ENCODE measurements around the gene KIFC3. TPM values are rescaled to one million over a fixed set of nuclear protein-coding genes. Genes with fewer than 3 reads are reported as not detected.
A peak's percentile ranks its signal among the peaks of the same experiment; 100 is the strongest.

Gene KIFC3
- total and polyA plus RNA-seq, 2 of the 13 experiments (the other 11 are each of a cell fraction or from before 2014, with no cell fraction given): 42.1 to 45.3 TPM

DNA sequence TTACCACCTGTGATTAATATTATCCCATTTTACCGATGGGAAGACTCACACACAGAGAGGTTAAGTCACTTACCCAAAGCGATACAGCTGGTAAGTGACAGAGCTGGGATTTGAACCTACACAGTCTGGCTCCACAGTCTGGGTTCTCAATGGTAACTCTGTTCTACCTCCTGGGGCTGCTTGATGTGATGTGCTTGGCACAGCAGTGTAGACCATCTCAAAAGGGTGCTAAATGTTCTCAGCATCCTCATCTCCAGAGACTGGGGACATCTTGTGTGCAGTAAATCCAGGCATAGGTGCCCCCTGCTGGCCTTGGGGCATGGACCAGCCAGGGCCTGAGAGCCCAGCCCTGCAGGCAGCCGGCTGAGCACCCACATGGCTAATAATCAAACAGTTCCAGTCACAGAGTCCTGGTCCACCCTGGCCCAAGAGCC lies 82.1 kb downstream of the KIFC3 start (continued):
- TF ChIP-seq ATF4 (CRISPR knock-in tag; IDR thresholded peaks at IDR 0.05): no peak
- TF ChIP-seq, protein P1, sequence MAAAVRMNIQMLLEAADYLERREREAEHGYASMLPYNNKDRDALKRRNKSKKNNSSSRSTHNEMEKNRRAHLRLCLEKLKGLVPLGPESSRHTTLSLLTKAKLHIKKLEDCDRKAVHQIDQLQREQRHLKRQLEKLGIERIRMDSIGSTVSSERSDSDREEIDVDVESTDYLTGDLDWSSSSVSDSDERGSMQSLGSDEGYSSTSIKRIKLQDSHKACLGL (CRISPR knock-in tag; IDR thresholded peaks at IDR 0.05): no peak
- no peak for TF ChIP-seq ZNF713 (CRISPR knock-in tag; IDR thresholded peaks at IDR 0.05)
- 0 out of 2 replicates have a peak, but pooled peaks have one; percentile 25 for TF ChIP-seq GABPB1 (CRISPR knock-in tag; IDR thresholded peaks at IDR 0.05)
- no peak for TF ChIP-seq MATR3 (CRISPR knock-in tag; IDR thresholded peaks at IDR 0.05)
- TF ChIP-seq MTA1 (CRISPR knock-in tag; IDR thresholded peaks at IDR 0.05; ENCODE audit: borderline replicate concordance): peak; percentile 35; the same call in 1 of the 2 replicates
- TF ChIP-seq RFXANK (CRISPR knock-in tag; IDR thresholded peaks at IDR 0.05): no peak
- peak; percentile 37; the same call in 1 of the 2 replicates for TF ChIP-seq FOXC1 (CRISPR knock-in tag; IDR thresholded peaks at IDR 0.05; ENCODE audit: borderline replicate concordance)
- 0 out of 2 replicates have a peak, but pooled peaks have one; percentile 28 for TF ChIP-seq ZSCAN9 (CRISPR knock-in tag; IDR thresholded peaks at IDR 0.05; ENCODE audit: borderline replicate concordance)
- TF ChIP-seq ARHGAP35 (CRISPR knock-in tag; IDR thresholded peaks at IDR 0.05; ENCODE audit: borderline replicate concordance): 0 out of 2 replicates have a peak, but pooled peaks have one; percentile 50
- TF ChIP-seq, protein P2, sequence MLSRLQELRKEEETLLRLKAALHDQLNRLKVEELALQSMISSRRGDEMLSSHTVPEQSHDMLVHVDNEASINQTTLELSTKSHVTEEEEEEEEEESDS (CRISPR knock-in tag; IDR thresholded peaks at IDR 0.05; ENCODE audit: borderline replicate concordance): no peak
- 0 out of 2 replicates have a peak, but pooled peaks have one; percentile 64 for TF ChIP-seq ZNF605 (CRISPR knock-in tag; IDR thresholded peaks at IDR 0.05)
- TF ChIP-seq YEATS2 (CRISPR knock-in tag; IDR thresholded peaks at IDR 0.05; ENCODE audit: borderline replicate concordance): peak; percentile 62; the same call in 1 of the 2 replicates
- 0 out of 2 replicates have a peak, but pooled peaks have one; percentile 20 for TF ChIP-seq RXRA (CRISPR knock-in tag; IDR thresholded peaks at IDR 0.05)
- TF ChIP-seq ZBTB38 (CRISPR knock-in tag; IDR thresholded peaks at IDR 0.05): peak; percentile 46; the same call in 1 of the 2 replicates
- no peak for TF ChIP-seq CSRNP1 (CRISPR knock-in tag; IDR thresholded peaks at IDR 0.05)
- peak; percentile 63; the same call in 1 of the 2 replicates for TF ChIP-seq CBX5 (CRISPR knock-in tag; IDR thresholded peaks at IDR 0.05; ENCODE audit: borderline replicate concordance)
- no peak for TF ChIP-seq ATAD3A (CRISPR knock-in tag; IDR thresholded peaks at IDR 0.05)

All from HepG2 (cell line).